HEK293 (cell line): Measurements from ENCODE around the gene GOPC.

ENCODE experiments used
- CTCF ChIA-PET: fragments of 350-600 bp; formaldehyde crosslinking; extraction: SDS; loops from one replicate; lab custom pipeline; 2021; ENCODE audit warnings: antibody characterized with exemption; lab: Yijun Ruan, JAX
- POLR2A ChIA-PET: fragments of 300-600 bp; formaldehyde crosslinking; extraction: SDS; loops from one replicate; lab custom pipeline; 2020; ENCODE audit warnings: antibody characterized with exemption, inconsistent platforms; lab: Yijun Ruan, JAX
- H3K27ac ChIP-seq: fragments of 200-500 bp; sonication (Bioruptor generic); 2 replicates; pipeline ENCODE4 v1.5.1; 2014; ENCODE audit warnings: low read depth, low read length, control low read depth, inconsistent platforms; ENCODE audit errors: extremely low read depth
- H3K36me3 ChIP-seq, 2 experiments: fragments of 200-500 bp in 1 of 2; sonication (Bioruptor generic) in 1 of 2; 1 replicate in 1 of 2; 2 replicates in 1 of 2; pipeline ENCODE4 v1.5.1; 2014 to 2017; ENCODE audit warnings: inconsistent platforms in 2 of 2, low read length in 2 of 2; ENCODE audit not compliant: control insufficient read depth in 2 of 2, insufficient read depth in 1 of 2
- H3K4me1 ChIP-seq: fragments of 200-500 bp; sonication (Bioruptor generic); 2 replicates; pipeline ENCODE4 v1.5.1; 2014; ENCODE audit warnings: mild to moderate bottlenecking, low read length, inconsistent platforms; ENCODE audit not compliant: control insufficient read depth, insufficient read depth
- H3K4me3 ChIP-seq: 2 replicates; pipeline ENCODE4 v1.5.1; 2011; ENCODE audit warnings: low read depth, mild to moderate bottlenecking, control low read depth, low read length, moderate library complexity
- H3K9me3 ChIP-seq: fragments of 200-500 bp; sonication (Bioruptor generic); 2 replicates; pipeline ENCODE4 v1.5.1; 2014; ENCODE audit warnings: low read depth, low read length, inconsistent platforms; ENCODE audit not compliant: control insufficient read depth, insufficient read depth
- BCL11B ChIP-seq: fragments of 450-650 bp; formaldehyde crosslinking; IDR thresholded peaks from 2 replicates; pipeline ENCODE4 v1.5.1; 2016; ENCODE audit warnings: low read depth, missing biosample characterization, missing genetic modification characterization
- GLIS2 ChIP-seq: fragments of 450-650 bp; formaldehyde crosslinking; IDR thresholded peaks from 2 replicates; pipeline ENCODE4 v1.5.1; 2016; ENCODE audit warnings: missing biosample characterization, missing genetic modification characterization
- ZBTB17 ChIP-seq: fragments of 450-650 bp; formaldehyde crosslinking; IDR thresholded peaks from 2 replicates; pipeline ENCODE4 v1.5.1; 2016; ENCODE audit warnings: missing biosample characterization, missing genetic modification characterization
- ZIC2 ChIP-seq: fragments of 450-650 bp; formaldehyde crosslinking; IDR thresholded peaks from 2 replicates; pipeline ENCODE4 v1.5.1; 2016; ENCODE audit warnings: missing biosample characterization, missing genetic modification characterization
- ZNF10 ChIP-seq: fragments of 450-650 bp; formaldehyde crosslinking; IDR thresholded peaks from 2 replicates; pipeline ENCODE4 v1.5.1; 2017; ENCODE audit warnings: missing biosample characterization, missing genetic modification characterization
- ZNF157 ChIP-seq: fragments of 450-650 bp; formaldehyde crosslinking; IDR thresholded peaks from 2 replicates; pipeline ENCODE4 v1.5.1; 2016; ENCODE audit warnings: missing biosample characterization, missing genetic modification characterization
- ZNF2 ChIP-seq: fragments of 450-650 bp; formaldehyde crosslinking; IDR thresholded peaks from 2 replicates; pipeline ENCODE4 v1.5.1; 2016; ENCODE audit warnings: missing biosample characterization, missing genetic modification characterization
- ZNF670 ChIP-seq: fragments of 450-650 bp; formaldehyde crosslinking; IDR thresholded peaks from 2 replicates; pipeline ENCODE4 v1.5.1; 2016; ENCODE audit warnings: missing biosample characterization, missing genetic modification characterization, low read depth
- ZNF776 ChIP-seq: fragments of 450-650 bp; formaldehyde crosslinking; IDR thresholded peaks from 2 replicates; pipeline ENCODE4 v1.5.0; 2017; ENCODE audit warnings: missing biosample characterization, missing genetic modification characterization, borderline replicate concordance
- ZNF777 ChIP-seq: fragments of 450-650 bp; formaldehyde crosslinking; IDR thresholded peaks from 2 replicates; pipeline ENCODE4 v1.5.1; 2017; ENCODE audit warnings: missing biosample characterization, missing genetic modification characterization, borderline replicate concordance
- ZNF785 ChIP-seq: fragments of 450-650 bp; formaldehyde crosslinking; IDR thresholded peaks from 2 replicates; pipeline ENCODE4 v1.5.1; 2016; ENCODE audit warnings: missing biosample characterization, missing genetic modification characterization
- ZNF792 ChIP-seq: fragments of 450-650 bp; formaldehyde crosslinking; IDR thresholded peaks from 2 replicates; pipeline ENCODE4 v1.5.1; 2016; ENCODE audit warnings: missing biosample characterization, missing genetic modification characterization
- TF ChIP-seq, protein P1 (sequence below): fragments of 450-650 bp; formaldehyde crosslinking; IDR thresholded peaks from 2 replicates; pipeline ENCODE4 v1.5.1; 2016; ENCODE audit warnings: missing biosample characterization, missing genetic modification characterization
- TF ChIP-seq, protein P2 (sequence below): fragments of 450-650 bp; formaldehyde crosslinking; IDR thresholded peaks from 2 replicates; pipeline ENCODE4 v1.5.1; 2017; ENCODE audit warnings: missing biosample characterization, missing genetic modification characterization
- TF ChIP-seq, protein P3 (sequence below): fragments of 450-650 bp; formaldehyde crosslinking; IDR thresholded peaks from 2 replicates; pipeline ENCODE4 v1.5.1; 2016; ENCODE audit warnings: missing biosample characterization, missing genetic modification characterization
- TF ChIP-seq, protein P4 (sequence below): fragments of 450-650 bp; formaldehyde crosslinking; optimal IDR thresholded peaks from 2 replicates; pipeline ENCODE3; 2016; ENCODE audit warnings: missing biosample characterization, mild to moderate bottlenecking, missing genetic modification characterization
- TF ChIP-seq, protein P5 (sequence below): fragments of 450-650 bp; formaldehyde crosslinking; IDR thresholded peaks from 2 replicates; pipeline ENCODE4 v1.5.1; 2016; ENCODE audit warnings: missing biosample characterization, missing genetic modification characterization
- TF ChIP-seq, protein P6 (sequence below): fragments of 450-650 bp; formaldehyde crosslinking; IDR thresholded peaks from 2 replicates; pipeline ENCODE4 v1.5.1; 2017; ENCODE audit warnings: missing biosample characterization, missing genetic modification characterization
- TF ChIP-seq, protein P7 (sequence below): fragments of 450-650 bp; formaldehyde crosslinking; IDR thresholded peaks from 2 replicates; pipeline ENCODE4 v1.5.1; 2016; ENCODE audit warnings: missing biosample characterization, missing genetic modification characterization

GOPC gene

DNA sequence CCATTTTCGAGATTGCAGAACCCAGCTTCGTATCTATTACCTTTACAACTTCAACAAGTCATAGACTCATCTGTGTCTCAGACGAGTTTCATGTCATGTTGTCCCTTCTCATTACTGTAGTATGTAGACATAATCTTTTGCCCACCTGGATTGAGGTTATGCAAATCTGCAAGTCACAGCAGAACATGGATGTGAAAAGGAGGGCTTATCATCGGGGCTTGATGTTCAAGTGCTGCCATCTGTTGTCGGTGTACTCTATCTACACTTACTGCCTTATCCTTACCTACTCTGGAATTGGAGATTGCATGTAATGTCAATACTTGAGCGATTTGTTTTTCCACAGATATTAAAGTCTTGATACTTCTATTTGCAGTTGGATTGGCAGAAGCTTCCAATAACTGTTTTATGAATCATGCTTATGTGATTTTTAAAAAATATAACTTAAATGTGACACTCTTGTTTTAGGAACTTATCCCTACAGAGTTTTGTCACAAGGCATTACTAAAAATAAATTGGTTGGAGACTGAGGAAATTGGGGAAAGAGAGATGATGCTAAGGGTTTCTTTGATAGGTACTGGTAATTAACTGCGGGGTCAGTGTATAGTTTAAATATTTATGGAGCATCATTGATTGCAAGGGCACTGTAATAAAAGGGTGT lies 3.0 kb upstream of the GOPC start (continued):
- TF ChIP-seq, protein P1, sequence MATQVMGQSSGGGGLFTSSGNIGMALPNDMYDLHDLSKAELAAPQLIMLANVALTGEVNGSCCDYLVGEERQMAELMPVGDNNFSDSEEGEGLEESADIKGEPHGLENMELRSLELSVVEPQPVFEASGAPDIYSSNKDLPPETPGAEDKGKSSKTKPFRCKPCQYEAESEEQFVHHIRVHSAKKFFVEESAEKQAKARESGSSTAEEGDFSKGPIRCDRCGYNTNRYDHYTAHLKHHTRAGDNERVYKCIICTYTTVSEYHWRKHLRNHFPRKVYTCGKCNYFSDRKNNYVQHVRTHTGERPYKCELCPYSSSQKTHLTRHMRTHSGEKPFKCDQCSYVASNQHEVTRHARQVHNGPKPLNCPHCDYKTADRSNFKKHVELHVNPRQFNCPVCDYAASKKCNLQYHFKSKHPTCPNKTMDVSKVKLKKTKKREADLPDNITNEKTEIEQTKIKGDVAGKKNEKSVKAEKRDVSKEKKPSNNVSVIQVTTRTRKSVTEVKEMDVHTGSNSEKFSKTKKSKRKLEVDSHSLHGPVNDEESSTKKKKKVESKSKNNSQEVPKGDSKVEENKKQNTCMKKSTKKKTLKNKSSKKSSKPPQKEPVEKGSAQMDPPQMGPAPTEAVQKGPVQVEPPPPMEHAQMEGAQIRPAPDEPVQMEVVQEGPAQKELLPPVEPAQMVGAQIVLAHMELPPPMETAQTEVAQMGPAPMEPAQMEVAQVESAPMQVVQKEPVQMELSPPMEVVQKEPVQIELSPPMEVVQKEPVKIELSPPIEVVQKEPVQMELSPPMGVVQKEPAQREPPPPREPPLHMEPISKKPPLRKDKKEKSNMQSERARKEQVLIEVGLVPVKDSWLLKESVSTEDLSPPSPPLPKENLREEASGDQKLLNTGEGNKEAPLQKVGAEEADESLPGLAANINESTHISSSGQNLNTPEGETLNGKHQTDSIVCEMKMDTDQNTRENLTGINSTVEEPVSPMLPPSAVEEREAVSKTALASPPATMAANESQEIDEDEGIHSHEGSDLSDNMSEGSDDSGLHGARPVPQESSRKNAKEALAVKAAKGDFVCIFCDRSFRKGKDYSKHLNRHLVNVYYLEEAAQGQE (tag by site-specific recombination) = no peak
- TF ChIP-seq, protein P2, sequence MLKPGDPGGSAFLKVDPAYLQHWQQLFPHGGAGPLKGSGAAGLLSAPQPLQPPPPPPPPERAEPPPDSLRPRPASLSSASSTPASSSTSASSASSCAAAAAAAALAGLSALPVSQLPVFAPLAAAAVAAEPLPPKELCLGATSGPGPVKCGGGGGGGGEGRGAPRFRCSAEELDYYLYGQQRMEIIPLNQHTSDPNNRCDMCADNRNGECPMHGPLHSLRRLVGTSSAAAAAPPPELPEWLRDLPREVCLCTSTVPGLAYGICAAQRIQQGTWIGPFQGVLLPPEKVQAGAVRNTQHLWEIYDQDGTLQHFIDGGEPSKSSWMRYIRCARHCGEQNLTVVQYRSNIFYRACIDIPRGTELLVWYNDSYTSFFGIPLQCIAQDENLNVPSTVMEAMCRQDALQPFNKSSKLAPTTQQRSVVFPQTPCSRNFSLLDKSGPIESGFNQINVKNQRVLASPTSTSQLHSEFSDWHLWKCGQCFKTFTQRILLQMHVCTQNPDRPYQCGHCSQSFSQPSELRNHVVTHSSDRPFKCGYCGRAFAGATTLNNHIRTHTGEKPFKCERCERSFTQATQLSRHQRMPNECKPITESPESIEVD (tag by site-specific recombination) = no peak
- TF ChIP-seq ZBTB17 (tag by site-specific recombination) = peak; percentile 71

DNA sequence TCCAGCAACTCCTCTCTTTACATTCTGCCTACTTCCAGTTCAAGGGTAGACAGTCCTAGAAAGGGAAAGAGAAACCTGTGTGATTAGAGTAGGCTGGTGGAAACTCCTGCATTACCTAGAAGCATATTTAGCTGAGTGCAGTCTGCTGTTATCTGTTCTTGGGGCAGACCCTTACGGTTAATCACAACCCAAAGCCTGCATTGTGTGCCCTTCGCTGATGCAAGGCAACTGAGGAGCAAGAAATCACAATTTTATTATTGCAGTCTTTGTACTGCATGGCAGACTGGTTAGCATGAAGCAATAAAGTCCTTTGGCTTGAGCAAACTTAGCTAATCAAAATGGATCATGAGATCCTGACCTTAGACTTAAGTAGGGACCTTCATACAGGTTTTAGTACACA lies 1.5 kb upstream of the GOPC start:
- ChIA-PET CTCF (interaction anchor here (0.5 to 4.5 kb wide), 30 partner anchors 9 to 877 kb away, joined by 3 to 106 read pairs (median 6); no protein-coding TSS in a partner anchor), POLR2A (no interaction called here)
- H3K4me1 ChIP-seq = no peaks in the 10 kb centered on the region
- H3K9me3 ChIP-seq = no peaks in the 10 kb centered on the region
- peaks cover 0 to 4% of the 10 kb centered on the region in 2 experiments; a peak in 1 of 3 replicates for H3K36me3 ChIP-seq
- no peak overlapping the region for H3K27ac ChIP-seq
- TF ChIP-seq, protein P3, sequence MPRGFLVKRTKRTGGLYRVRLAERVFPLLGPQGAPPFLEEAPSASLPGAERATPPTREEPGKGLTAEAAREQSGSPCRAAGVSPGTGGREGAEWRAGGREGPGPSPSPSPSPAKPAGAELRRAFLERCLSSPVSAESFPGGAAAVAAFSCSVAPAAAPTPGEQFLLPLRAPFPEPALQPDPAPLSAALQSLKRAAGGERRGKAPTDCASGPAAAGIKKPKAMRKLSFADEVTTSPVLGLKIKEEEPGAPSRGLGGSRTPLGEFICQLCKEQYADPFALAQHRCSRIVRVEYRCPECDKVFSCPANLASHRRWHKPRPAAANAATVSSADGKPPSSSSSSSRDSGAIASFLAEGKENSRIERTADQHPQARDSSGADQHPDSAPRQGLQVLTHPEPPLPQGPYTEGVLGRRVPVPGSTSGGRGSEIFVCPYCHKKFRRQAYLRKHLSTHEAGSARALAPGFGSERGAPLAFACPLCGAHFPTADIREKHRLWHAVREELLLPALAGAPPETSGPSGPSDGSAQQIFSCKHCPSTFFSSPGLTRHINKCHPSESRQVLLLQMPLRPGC (tag by site-specific recombination) = no peak
- TF ChIP-seq ZNF157 (no peak), ZNF777 (tag by site-specific recombination) (no peak), BCL11B (tag by site-specific recombination) (no peak), ZNF792 (no peak), ZNF2 (tag by site-specific recombination) (no peak), ZNF785 (no peak), ZNF776 (tag by site-specific recombination) (no peak), ZIC2 (tag by site-specific recombination) (no peak), GLIS2 (tag by site-specific recombination) (no peak), ZNF10 (tag by site-specific recombination) (no peak), ZNF670 (tag by site-specific recombination) (no peak)
- TF ChIP-seq, protein P4, sequence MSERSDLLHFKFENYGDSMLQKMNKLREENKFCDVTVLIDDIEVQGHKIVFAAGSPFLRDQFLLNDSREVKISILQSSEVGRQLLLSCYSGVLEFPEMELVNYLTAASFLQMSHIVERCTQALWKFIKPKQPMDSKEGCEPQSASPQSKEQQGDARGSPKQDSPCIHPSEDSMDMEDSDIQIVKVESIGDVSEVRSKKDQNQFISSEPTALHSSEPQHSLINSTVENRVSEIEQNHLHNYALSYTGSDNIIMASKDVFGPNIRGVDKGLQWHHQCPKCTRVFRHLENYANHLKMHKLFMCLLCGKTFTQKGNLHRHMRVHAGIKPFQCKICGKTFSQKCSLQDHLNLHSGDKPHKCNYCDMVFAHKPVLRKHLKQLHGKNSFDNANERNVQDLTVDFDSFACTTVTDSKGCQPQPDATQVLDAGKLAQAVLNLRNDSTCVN = no peak
- TF ChIP-seq, protein P2 (tag by site-specific recombination) = no peak
- TF ChIP-seq, protein P5, sequence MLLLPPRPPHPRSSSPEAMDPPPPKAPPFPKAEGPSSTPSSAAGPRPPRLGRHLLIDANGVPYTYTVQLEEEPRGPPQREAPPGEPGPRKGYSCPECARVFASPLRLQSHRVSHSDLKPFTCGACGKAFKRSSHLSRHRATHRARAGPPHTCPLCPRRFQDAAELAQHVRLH (tag by site-specific recombination) = no peak
- TF ChIP-seq, protein P6, sequence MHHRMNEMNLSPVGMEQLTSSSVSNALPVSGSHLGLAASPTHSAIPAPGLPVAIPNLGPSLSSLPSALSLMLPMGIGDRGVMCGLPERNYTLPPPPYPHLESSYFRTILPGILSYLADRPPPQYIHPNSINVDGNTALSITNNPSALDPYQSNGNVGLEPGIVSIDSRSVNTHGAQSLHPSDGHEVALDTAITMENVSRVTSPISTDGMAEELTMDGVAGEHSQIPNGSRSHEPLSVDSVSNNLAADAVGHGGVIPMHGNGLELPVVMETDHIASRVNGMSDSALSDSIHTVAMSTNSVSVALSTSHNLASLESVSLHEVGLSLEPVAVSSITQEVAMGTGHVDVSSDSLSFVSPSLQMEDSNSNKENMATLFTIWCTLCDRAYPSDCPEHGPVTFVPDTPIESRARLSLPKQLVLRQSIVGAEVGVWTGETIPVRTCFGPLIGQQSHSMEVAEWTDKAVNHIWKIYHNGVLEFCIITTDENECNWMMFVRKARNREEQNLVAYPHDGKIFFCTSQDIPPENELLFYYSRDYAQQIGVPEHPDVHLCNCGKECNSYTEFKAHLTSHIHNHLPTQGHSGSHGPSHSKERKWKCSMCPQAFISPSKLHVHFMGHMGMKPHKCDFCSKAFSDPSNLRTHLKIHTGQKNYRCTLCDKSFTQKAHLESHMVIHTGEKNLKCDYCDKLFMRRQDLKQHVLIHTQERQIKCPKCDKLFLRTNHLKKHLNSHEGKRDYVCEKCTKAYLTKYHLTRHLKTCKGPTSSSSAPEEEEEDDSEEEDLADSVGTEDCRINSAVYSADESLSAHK (tag by site-specific recombination) = no peak
- TF ChIP-seq, protein P7, sequence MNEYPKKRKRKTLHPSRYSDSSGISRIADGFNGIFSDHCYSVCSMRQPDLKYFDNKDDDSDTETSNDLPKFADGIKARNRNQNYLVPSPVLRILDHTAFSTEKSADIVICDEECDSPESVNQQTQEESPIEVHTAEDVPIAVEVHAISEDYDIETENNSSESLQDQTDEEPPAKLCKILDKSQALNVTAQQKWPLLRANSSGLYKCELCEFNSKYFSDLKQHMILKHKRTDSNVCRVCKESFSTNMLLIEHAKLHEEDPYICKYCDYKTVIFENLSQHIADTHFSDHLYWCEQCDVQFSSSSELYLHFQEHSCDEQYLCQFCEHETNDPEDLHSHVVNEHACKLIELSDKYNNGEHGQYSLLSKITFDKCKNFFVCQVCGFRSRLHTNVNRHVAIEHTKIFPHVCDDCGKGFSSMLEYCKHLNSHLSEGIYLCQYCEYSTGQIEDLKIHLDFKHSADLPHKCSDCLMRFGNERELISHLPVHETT (tag by site-specific recombination) = no peak
- no peak overlapping the region for H3K4me3 ChIP-seq
